Gastrocnemius medialis (tissue), 4 donors: ENCODE results near the gene ACLY. TPM values are rescaled to one million over a fixed set of nuclear protein-coding genes. Genes with fewer than 3 reads are reported as not detected.

Experiments used
- ATAC-seq, 2 donors: fragments of 150-250 bp; one replicate each; pipeline ENCODE4 v1.9.1; 2016
- DNase-seq, 2 donors: peaks; one replicate each; pipeline ENCODE4 v3.0.0-alpha.2; 2019
- H3K27ac ChIP-seq, 4 donors: fragments of 200-600 bp; sonication (generic); 1 replicate in 1 of 4; 2 replicates in 3 of 4; pipeline ENCODE4 v1.5.1; 2016 to 2018; ENCODE audit warnings: mild to moderate bottlenecking in 2 of 4, moderate library complexity in 1 of 4
- H3K27me3 ChIP-seq, 3 donors: fragments of 200-600 bp; sonication (generic) in 2 of 3; 1 replicate in 1 of 3; 2 replicates in 2 of 3; pipeline versions ENCODE4 v1.5.1 to v1.6.0; 2016 to 2019; ENCODE audit warnings: mild to moderate bottlenecking in 1 of 3, moderate library complexity in 1 of 3
- H3K36me3 ChIP-seq, 2 donors: fragments of 200-600 bp; sonication (generic) in 1 of 2; one replicate each; pipeline ENCODE4 v1.5.1; 2017 to 2018
- H3K4me1 ChIP-seq, 2 donors: fragments of 200-600 bp; sonication (generic) in 1 of 2; one replicate each; pipeline ENCODE4 v1.5.1; 2016 to 2017; ENCODE audit warnings: mild to moderate bottlenecking in 2 of 2
- H3K4me3 ChIP-seq, 4 donors: fragments of 200-600 bp; sonication (generic) in 3 of 4; 1 replicate in 1 of 4; 2 replicates in 3 of 4; pipeline ENCODE4 v1.5.1; 2016 to 2019; ENCODE audit warnings: mild to moderate bottlenecking in 2 of 4
- H3K9me3 ChIP-seq, 3 donors: fragments of 200-600 bp; sonication (generic) in 2 of 3; 1 replicate in 1 of 3; 2 replicates in 2 of 3; pipeline ENCODE4 v1.5.1; 2016 to 2019
- CTCF ChIP-seq, 5 experiments: fragments of 450-650 bp in 3 of 5; fragments of 200-600 bp in 2 of 5; sonication (generic) in 2 of 5; IDR thresholded peaks in 4 of 5; conservative IDR thresholded peaks in 1 of 5; 1 replicate in 4 of 5; 2 replicates in 1 of 5; pipeline ENCODE4 v1.5.1; 2016 to 2019; ENCODE audit warnings: antibody characterized with exemption in 5 of 5, mild to moderate bottlenecking in 3 of 5, moderate library complexity in 3 of 5
- POLR2A ChIP-seq, 2 donors: fragments of 450-650 bp; IDR thresholded peaks; one replicate each; pipeline ENCODE4 v1.6.1; 2017; ENCODE audit warnings: antibody characterized with exemption in 2 of 2, mild to moderate bottlenecking in 2 of 2, moderate library complexity in 2 of 2
- in situ Hi-C, 4 donors: fragments of 200-750 bp; cut with MboI; loops; one replicate each; pipeline versions ENCODE4 v1.15.0 to v1.8.0; 2017; ENCODE audit warnings: low sequenced_read_pairs in 4 of 4
- intact Hi-C: fragments of 100-400 bp; cut with DNase I; formaldehyde crosslinking; loops from one replicate; pipeline ENCODE4 v1.15.1; 2023; ENCODE audit warnings: low total_unique reads
- total RNA-seq, 4 donors: library from RNA; depleted of rRNA; stranded (reverse); fragments of >200 nt; gene quantifications; one replicate each; pipeline versions ENCODE4 v1.1.0 to v1.2.3, GENCODE V29; 2016

The ACLY gene
- total RNA-seq, 4 donors from 2014 or later, result 20.8 to 35.0 (median 30.7) TPM

- no peaks in the 10 kb centered on the region for H3K4me1 ChIP-seq
- no peak overlapping the region for H3K4me3 ChIP-seq
- in situ Hi-C loops (no loop called here), intact Hi-C loops (no loop called here)
- no peaks in the 10 kb centered on the region for H3K27me3 ChIP-seq
- H3K9me3 ChIP-seq, result no peaks in the 10 kb centered on the region
- TF ChIP-seq POLR2A (IDR thresholded peaks at IDR 0.05), result no peak
- no peak for TF ChIP-seq CTCF (IDR thresholded peaks at IDR 0.05 in 4 of 5, conservative IDR thresholded peaks at IDR 0.05 in 1 of 5)
- H3K36me3 ChIP-seq, result peaks cover 0 to 81% of the 10 kb centered on the region in 2 donors
- ATAC-seq, result no peak
- no peak overlapping the region for H3K27ac ChIP-seq
- no peak for DNase-seq
Observed at GRCh38 chr17:41906465-41907184, 12.1 kb downstream of the ACLY start.

GRCh38 chr17:41905172-41905571, 13.6 kb downstream of the ACLY start:
- TF ChIP-seq POLR2A (IDR thresholded peaks at IDR 0.05), result no peak
- TF ChIP-seq CTCF (IDR thresholded peaks at IDR 0.05 in 4 of 5, conservative IDR thresholded peaks at IDR 0.05 in 1 of 5), result no peak
- in situ Hi-C loops, result no loop called here
- Histone ChIP-seq H3K27me3 (no peaks in the 10 kb centered on the region), H3K27ac (no peak overlapping the region), H3K36me3 (peaks cover 0 to 72% of the 10 kb centered on the region in 2 donors), H3K4me3 (no peak overlapping the region), H3K9me3 (no peaks in the 10 kb centered on the region), H3K4me1 (no peaks in the 10 kb centered on the region)
- no peak for DNase-seq
- intact Hi-C loops, result no loop called here
- no peak for ATAC-seq

GRCh38 chr17:41904242-41904841, 14.4 kb downstream of the ACLY start:
- no peaks in the 10 kb centered on the region for H3K27me3 ChIP-seq
- H3K27ac ChIP-seq, result no peak overlapping the region
- in situ Hi-C loops, result no loop called here
- no peak for ATAC-seq
- no peaks in the 10 kb centered on the region for H3K9me3 ChIP-seq
- H3K4me1 ChIP-seq, result no peaks in the 10 kb centered on the region
- TF ChIP-seq POLR2A (IDR thresholded peaks at IDR 0.05) (no peak), CTCF (IDR thresholded peaks at IDR 0.05 in 4 of 5, conservative IDR thresholded peaks at IDR 0.05 in 1 of 5) (no peak)
- DNase-seq, result no peak
- H3K4me3 ChIP-seq, result no peak overlapping the region
- intact Hi-C loops, result no loop called here
- H3K36me3 ChIP-seq, result peaks cover 0 to 69% of the 10 kb centered on the region in 2 donors

GRCh38 chr17:41901646-41902045, 17.1 kb downstream of the ACLY start:
- Histone ChIP-seq H3K4me3 (no peak overlapping the region), H3K27me3 (no peaks in the 10 kb centered on the region), H3K9me3 (no peaks in the 10 kb centered on the region), H3K27ac (no peak overlapping the region), H3K4me1 (no peaks in the 10 kb centered on the region), H3K36me3 (peaks cover 0 to 69% of the 10 kb centered on the region in 2 donors)
- in situ Hi-C loops (no loop called here), intact Hi-C loops (no loop called here)
- no peak for TF ChIP-seq CTCF (IDR thresholded peaks at IDR 0.05 in 4 of 5, conservative IDR thresholded peaks at IDR 0.05 in 1 of 5)
- TF ChIP-seq POLR2A (IDR thresholded peaks at IDR 0.05), result no peak
- ATAC-seq, result no peak
- DNase-seq, result no peak
